Choroid plexus epithelial cell (primary cell): ENCODE data around the gene OR2V2.

Experiments
- DNase-seq: peaks from one replicate; pipeline ENCODE4 v3.0.0-alpha.2; 2010; ENCODE audit warnings: low read depth
- H3K4me3 ChIP-seq: 2 replicates; pipeline ENCODE4 v1.5.1; 2011; ENCODE audit warnings: low read depth, mild to moderate bottlenecking, control low read depth, low read length, moderate library complexity
- CTCF ChIP-seq: conservative IDR thresholded peaks from 2 replicates; pipeline ENCODE4 v1.5.1; 2011; ENCODE audit warnings: low read depth, mild to moderate bottlenecking, control low read depth, inconsistent platforms, low read length, moderate library complexity

Gene OR2V2

GRCh38 chr5:181198106-181198685 lies 50.8 kb downstream of the OR2V2 start:
- no peak for DNase-seq
- no peak for TF ChIP-seq CTCF
- no peak overlapping the region for H3K4me3 ChIP-seq

GRCh38 chr5:181198905-181199519 lies 51.6 kb downstream of the OR2V2 start:
- no peak overlapping the region for H3K4me3 ChIP-seq
- no peak for DNase-seq

GRCh38 chr5:181199881-181200638 lies 52.7 kb downstream of the OR2V2 start:
- DNase-seq, result no peak
- no peak for TF ChIP-seq CTCF
- no peak overlapping the region for H3K4me3 ChIP-seq

More at GRCh38 chr5:181198905-181199519, 51.6 kb downstream of the OR2V2 start:
- TF ChIP-seq CTCF, result no peak

GRCh38 chr5:181200816-181201215 lies 53.4 kb downstream of the OR2V2 start:
- H3K4me3 ChIP-seq, result no peak overlapping the region
- DNase-seq, result no peak
- TF ChIP-seq CTCF, result no peak

- TF ChIP-seq CTCF, result no peak
- no peak overlapping the region for H3K4me3 ChIP-seq
- peak; percentile 57 for DNase-seq
Measured at GRCh38 chr5:181203093-181203711, 55.8 kb downstream of the OR2V2 start.

- H3K4me3 ChIP-seq, result no peak overlapping the region
- DNase-seq, result no peak
- TF ChIP-seq CTCF, result no peak
Measured at GRCh38 chr5:181203777-181204112, 56.4 kb downstream of the OR2V2 start.
